Activated CD4-positive, alpha-beta T cell treated with anti-CD3 and anti-CD28 coated beads, Interleukin-2, amount 50 U/mL, for 24 hours (primary cell): ENCODE data around the gene NEMF.
"Not testable (repeated sequence)": the region's sequence is repeated elsewhere in the genome, so short reads cannot be mapped to it uniquely, and the experiment has no call there.

Experiments
- DNase-seq, 2 donors: peaks; one replicate each; pipeline ENCODE4 v3.0.0-alpha.2; 2020; ENCODE audit warnings: low read depth in 1 of 2, low spot score in 1 of 2

The NEMF gene

DNA sequence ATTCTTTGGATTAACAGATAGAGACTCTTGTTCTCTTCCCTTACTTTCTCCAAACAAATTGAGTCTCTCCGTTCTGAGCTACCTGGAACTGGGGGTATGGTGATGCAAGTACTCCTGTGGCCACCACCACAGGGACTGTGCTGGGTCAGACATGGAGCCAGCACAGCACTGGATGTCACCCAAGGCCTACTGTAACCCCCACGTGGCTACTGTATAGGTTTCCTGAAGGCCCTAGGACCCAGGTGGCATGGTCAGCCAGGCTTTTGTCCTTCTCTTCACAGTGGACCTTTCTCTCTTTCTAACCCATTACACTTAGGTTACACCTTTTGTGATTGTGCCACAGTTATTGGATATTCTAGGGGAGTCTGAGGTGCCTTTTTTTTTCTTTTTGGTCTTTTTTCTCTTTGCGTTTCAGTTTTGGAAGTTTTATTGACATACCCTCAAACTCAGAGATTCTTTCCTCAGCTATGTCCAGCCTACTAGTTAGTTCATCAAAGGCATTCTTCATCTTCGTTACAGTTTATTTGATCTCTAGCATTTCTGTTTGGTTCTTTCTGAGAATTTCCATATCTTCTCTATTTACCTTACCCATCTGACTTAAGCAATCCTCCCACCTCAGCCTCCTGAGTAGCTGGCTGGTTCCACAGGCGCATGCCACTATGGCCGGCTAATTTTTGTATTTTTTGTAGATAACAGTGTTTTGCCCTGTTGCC is 90.6 kb downstream of the NEMF start:
- no peak for DNase-seq

DNA sequence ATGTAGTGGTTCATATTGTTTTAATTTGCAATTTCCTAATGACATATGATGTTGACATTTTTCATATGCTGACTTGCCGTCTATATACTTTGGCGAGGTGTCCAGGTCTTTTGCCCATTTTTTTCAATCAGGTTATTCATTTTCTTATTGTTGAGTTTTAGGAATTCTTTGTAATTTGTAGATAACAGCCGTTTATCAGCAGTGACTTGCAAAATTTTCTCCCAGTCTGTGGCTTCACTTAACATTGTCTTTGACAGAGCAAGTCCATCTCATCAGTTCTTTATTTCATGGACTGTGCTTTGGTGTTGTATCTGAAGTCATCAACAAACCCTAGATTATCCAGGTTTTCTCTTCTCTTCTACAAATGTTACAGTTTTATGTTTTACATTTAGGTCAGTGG is 97.2 kb downstream of the NEMF start:
- no peak for DNase-seq

DNA sequence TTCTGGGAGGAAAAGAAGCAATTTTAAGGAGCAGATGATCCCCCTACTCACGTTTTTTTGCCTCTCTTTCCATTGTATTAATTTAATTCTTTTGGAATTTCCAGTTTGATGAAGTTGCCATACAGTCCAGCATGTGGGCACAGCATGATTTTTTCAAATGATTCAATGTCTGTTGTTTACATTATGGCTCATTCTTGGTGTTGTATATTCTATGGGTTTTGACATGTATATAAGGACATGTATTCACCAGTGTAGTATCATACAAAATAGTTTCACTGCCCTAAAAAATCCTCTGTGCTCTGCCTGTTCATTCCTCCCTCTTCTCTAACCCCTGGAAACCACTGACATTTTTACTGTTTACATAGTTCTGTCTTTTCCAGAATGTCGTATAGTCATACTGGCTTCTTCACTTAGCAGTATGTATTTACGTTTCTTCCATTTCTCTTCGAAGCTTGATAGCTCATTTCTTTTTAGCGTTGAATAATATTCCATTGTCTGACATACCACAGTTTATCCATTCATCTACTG is 98.0 kb downstream of the NEMF start:
- DNase-seq = no peak

DNA sequence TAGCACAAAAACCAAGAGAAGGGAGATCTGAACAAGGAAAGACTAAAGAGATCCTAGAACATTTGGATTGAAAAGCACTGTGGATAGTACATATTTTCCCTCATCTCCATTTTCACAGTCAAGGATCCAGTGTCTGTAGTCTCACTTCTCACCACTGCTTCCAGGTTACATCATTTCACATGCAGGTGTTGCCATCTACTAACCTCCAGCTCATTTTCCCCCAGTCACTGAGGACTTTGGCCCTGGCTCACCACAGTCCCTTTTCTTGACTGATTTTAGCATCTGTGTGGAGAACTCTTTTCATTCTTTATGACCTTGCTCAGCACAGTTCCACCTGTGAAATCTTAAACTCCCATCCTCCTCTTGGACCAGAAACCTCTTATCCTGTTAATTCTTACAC is 106.1 kb downstream of the NEMF start:
- not testable (repeated sequence) for DNase-seq

DNA sequence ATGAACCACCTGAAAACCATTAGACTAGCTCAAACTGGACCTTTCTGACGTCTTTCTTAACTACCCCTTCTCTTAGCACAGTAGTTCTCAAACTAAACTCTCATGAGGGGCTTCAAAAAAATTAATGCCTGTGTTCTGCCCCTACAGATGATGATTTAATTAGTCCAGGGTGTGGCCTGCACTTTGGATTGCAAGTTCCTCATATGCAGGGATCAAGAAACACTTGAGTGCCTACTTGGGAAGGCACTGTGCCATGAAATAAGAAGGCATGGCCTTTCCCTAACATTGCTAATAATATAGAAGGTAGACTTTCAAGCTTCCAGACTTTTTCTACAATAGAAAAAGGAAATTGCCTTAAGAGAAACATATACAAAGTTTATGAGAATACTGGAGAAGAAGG is 107.4 kb downstream of the NEMF start:
- DNase-seq = no peak

DNA sequence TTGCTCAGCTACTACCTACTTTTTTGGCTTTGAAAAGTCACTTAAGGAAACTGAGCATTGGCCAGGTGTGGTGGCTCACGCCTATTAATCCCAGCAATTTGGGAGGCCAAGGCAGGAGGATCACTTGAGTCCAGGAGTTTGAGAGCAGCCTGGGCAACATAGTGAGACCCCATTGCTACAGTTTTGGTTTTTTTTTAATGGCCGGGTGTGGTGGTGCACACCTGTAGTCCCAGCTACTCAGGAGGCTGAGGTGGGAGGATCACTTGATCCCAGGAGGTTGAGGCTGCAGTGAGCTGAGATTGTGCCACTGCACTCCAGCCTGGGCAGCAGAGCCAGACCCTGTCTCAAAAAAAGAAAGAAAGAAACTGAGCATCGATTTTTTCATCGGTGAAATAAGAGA is 116.9 kb downstream of the NEMF start:
- DNase-seq = not testable (repeated sequence)

DNA sequence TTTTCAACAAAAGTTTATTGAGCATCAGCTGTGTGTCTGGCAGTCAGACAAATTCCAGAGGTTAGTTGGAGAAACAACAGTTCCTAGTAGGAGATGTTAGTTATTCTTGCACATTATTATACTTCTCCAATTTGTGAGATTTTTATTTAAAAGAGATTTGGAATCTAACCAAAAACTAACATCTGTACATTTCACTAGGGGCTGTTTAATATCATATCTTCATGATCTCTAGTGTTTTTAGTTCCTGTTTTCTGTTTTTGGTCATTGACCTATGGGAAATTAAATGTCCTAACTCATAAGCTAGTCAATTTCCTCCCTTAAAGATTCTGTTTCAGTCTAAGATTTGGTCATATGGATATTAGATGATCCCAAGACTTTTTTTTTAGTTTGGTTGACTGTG is 118.8 kb downstream of the NEMF start:
- DNase-seq = no peak

DNA sequence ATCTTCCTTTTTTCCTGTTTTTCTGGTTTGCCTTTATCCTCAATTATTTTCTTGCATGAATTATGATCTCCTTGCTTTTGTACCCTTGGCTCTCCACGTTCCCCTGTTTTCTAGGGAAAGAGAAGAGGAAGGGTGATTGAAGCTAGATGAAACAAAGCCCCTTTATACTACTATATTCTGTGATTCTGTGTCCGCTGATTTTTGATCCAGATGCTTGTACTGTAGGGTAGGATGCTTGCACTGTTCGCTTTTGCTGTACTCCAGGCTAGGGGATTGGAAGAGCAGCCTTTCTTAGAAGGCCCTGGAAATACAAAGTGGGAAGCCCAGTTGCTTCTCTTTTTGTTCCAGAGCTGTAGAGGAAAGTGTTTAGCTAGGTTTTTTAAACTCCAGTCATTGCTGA is 119.7 kb downstream of the NEMF start:
- no peak for DNase-seq
